ENCODE measurements around the gene SUCLG1. TPM values are rescaled to one million over a fixed set of nuclear protein-coding genes. Genes with fewer than 3 reads are reported as not detected.

Gene SUCLG1
- polyA plus RNA-seq, 1 donor, result 189 TPM

Other genes starting within 250 kb of the SUCLG1 start
- gene DNAH6, start 57.2 kb upstream of the SUCLG1 start, polyA plus RNA-seq (ENCODE audit: insufficient read length), result 3.6 TPM

Measured in left kidney (tissue), 1 donor.